Kidney tubule cell (primary cell): ENCODE data around the gene GRIA3.
A peak's percentile ranks its signal among the peaks of the same experiment; 100 is the strongest.

Experiments used
- DNase-seq: peaks from one replicate; pipeline ENCODE4 v3.0.0-alpha.2; 2018; ENCODE audit warnings: low spot score

The GRIA3 gene

GRCh38 chrX:123184219-123184865 is at the start of gene GRIA3:
Gene GRIA3 (plus strand): TSS chrX:123184278. CDS start chrX:123184536, 258 bp downstream.
- DNase-seq = no peak

- peak; percentile 41 for DNase-seq
Observed at GRCh38 chrX:123138473-123138872, 45.6 kb upstream of the GRIA3 start.

GRCh38 chrX:123140454-123140853 is 43.6 kb upstream of the GRIA3 start:
- no peak for DNase-seq

GRCh38 chrX:123140904-123141303 is 43.2 kb upstream of the GRIA3 start:
- no peak for DNase-seq

GRCh38 chrX:123153846-123154335 is 30.2 kb upstream of the GRIA3 start:
- no peak for DNase-seq

GRCh38 chrX:123155327-123155726 is 28.8 kb upstream of the GRIA3 start:
- DNase-seq = peak; percentile 35

- no peak for DNase-seq
Observed at GRCh38 chrX:123157586-123157985, 26.5 kb upstream of the GRIA3 start.

GRCh38 chrX:123159403-123159802 is 24.7 kb upstream of the GRIA3 start:
- no peak for DNase-seq

- no peak for DNase-seq
Observed at GRCh38 chrX:123167621-123168020, 16.5 kb upstream of the GRIA3 start.

GRCh38 chrX:123169247-123169901 is 14.7 kb upstream of the GRIA3 start:
- DNase-seq = peak; percentile 96

- DNase-seq = no peak
Observed at GRCh38 chrX:123170546-123170945, 13.5 kb upstream of the GRIA3 start.

- DNase-seq = peak; percentile 68
Observed at GRCh38 chrX:123171781-123172180, 12.3 kb upstream of the GRIA3 start.

GRCh38 chrX:123172869-123173268 is 11.2 kb upstream of the GRIA3 start:
- no peak for DNase-seq

GRCh38 chrX:123173833-123174232 is 10.2 kb upstream of the GRIA3 start:
- peak; percentile 32 for DNase-seq

- no peak for DNase-seq
Observed at GRCh38 chrX:123175366-123176122, 8.5 kb upstream of the GRIA3 start.

- DNase-seq = no peak
Observed at GRCh38 chrX:123181233-123181914, 2.7 kb upstream of the GRIA3 start.

GRCh38 chrX:123184866-123185276 is 793 bp downstream of the GRIA3 start:
- peak; percentile 26 for DNase-seq

GRCh38 chrX:123185721-123186120 is 1.6 kb downstream of the GRIA3 start:
- no peak for DNase-seq

- DNase-seq = no peak
Observed at GRCh38 chrX:123186801-123187200, 2.7 kb downstream of the GRIA3 start.

GRCh38 chrX:123188081-123188480 is 4.0 kb downstream of the GRIA3 start:
- DNase-seq = peak; percentile 76

GRCh38 chrX:123189338-123189737 is 5.3 kb downstream of the GRIA3 start:
- DNase-seq = no peak

- no peak for DNase-seq
Observed at GRCh38 chrX:123190096-123190495, 6.0 kb downstream of the GRIA3 start.
